Activated T-cell treated with anti-CD3 and anti-CD28 coated beads, Interleukin-2, amount 50 U/mL, for 4 hours (primary cell): ENCODE measurements around the gene TPD52L2. TPM values are rescaled to one million over a fixed set of nuclear protein-coding genes. Genes with fewer than 3 reads are reported as not detected.
A peak's percentile ranks its signal among the peaks of the same experiment; 100 is the strongest.
"Not testable (repeated sequence)": the region's sequence is repeated elsewhere in the genome, so short reads cannot be mapped to it uniquely, and the experiment has no call there.

Experiments
- ATAC-seq, 2 donors: fragments of 200-7000 bp; cut with Tn5 transposase; one replicate each; pipeline ENCODE4 v1.10.0; 2021
- DNase-seq: peaks from one replicate; pipeline ENCODE4 v3.0.0-alpha.2; 2020
- H3K27me3 Mint-ChIP-seq: one replicate; pipeline ENCODE4 v1.8.0; 2021; ENCODE audit warnings: low read depth, mixed read lengths
- H3K36me3 Mint-ChIP-seq: one replicate; pipeline ENCODE4 v1.8.0; 2022; ENCODE audit warnings: mixed read lengths; ENCODE audit not compliant: insufficient read depth
- H3K4me1 Mint-ChIP-seq: one replicate; pipeline ENCODE4 v1.8.0; 2021; ENCODE audit warnings: low read depth, mixed read lengths
- H3K4me3 Mint-ChIP-seq: one replicate; pipeline ENCODE4 v1.8.0; 2021; ENCODE audit warnings: mild to moderate bottlenecking, moderate library complexity, mixed read lengths
- H3K9me3 Mint-ChIP-seq: one replicate; pipeline ENCODE4 v1.8.0; 2021; ENCODE audit warnings: mixed read lengths
- total RNA-seq, 3 donors: library from RNA; stranded (reverse); gene quantifications; one replicate each; pipeline ENCODE4 v1.2.1, GENCODE V29; 2021

TPD52L2 gene
- total RNA-seq, 3 donors from 2014 or later: 87.4 to 95.0 (median 89.3) TPM

DNA sequence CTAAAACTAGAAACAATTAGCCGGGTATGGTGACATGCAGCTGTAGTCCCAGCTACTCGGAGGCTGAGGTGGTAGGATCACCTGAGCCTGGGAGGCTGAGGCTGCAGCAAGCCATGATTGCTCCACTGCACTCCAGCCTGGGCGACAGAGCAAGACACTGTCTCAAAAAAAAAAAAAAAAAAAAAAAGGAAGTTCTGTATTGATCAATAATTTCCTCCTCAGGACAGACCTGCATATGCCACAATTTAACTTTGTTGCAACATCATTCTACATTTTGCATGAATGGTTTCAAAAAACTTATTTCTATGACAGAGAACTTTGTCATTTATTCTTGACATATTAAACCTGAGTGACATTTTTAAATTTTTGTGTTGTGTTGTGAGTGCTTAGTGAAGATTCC, 35.3 kb downstream of the TPD52L2 start:
- Mint-ChIP-seq H3K4me3 (no peak overlapping the region), H3K36me3 (peaks cover 10% of the 10 kb centered on the region), H3K27me3 (no peaks in the 10 kb centered on the region), H3K9me3 (no peaks in the 10 kb centered on the region), H3K4me1 (peaks cover 71% of the 10 kb centered on the region)
- DNase-seq: no peak
- ATAC-seq: no peak

DNA sequence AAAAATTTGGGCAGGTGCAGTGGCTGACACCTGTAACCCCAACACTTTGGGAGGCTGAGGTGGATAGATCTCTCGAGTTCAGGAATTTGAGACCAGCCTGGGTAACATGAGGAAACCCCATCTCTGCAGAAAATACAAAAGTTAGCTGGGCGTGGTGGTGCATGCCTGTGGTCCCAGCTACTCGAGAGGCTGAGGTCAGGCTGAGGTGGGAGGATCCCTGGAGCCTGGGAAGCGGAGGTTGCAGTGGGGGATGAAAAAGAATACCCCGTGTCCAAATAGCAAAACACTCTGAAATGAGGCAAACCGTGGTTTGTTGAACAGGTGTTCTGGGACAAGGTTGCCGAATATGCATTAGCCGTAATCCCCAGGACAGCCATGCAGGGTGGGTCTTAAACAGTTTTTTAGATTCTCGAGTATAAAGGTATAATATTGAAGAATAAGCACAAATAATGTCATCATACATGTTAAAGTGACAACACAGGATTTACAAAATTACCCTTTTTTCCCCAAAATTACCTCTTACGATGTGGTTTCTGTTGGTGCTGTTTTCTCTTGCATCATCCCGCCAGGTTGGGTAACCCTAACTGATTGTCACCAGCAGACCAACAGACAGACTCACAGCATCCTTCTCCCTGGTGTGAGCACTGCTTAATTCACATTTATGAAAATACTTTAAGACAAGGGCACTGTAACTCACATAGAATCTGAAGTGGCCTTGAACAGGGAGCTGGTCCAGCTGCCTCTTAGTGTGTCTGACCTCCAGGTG, 38.9 kb downstream of the TPD52L2 start:
- Mint-ChIP-seq H3K36me3 (peaks cover 6% of the 10 kb centered on the region), H3K4me1 (peaks cover 53% of the 10 kb centered on the region), H3K27me3 (no peaks in the 10 kb centered on the region), H3K9me3 (no peaks in the 10 kb centered on the region), H3K4me3 (no peak overlapping the region)
- DNase-seq: no peak
- no peak for ATAC-seq

DNA sequence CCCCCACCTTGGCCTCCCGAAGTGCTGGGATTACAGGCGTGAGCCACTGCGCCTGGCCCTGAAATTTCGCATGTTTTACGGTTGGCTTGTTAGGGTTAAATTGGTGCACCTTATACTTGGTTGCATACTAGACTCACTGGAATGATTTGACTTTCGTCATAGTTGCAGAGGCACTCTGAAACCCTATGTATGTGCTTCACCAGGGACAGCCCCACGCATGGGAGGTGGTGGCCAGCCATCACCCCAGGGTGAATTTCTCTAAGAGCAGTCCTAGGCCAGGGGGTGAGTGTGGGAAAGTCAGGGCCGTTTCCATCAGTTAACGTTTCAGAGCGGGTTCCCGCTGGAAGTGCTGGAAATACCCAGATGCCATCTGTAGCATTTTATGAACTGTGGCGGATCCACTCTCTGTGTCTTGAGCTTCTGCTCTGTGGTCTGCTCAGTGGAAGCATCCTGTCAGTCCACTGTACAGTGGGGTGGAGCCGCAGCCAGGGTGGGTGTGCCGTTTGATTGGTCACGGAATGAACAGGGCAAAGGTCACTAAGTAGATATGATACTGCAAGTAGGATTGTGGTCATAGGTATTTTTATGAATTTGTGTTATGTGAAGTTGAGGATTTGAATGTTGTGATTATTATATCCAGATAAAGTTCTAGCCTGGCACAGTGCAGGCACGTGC, 43.1 kb downstream of the TPD52L2 start:
- DNase-seq: no peak
- peaks cover 50% of the 10 kb centered on the region for H3K4me1 Mint-ChIP-seq

DNA sequence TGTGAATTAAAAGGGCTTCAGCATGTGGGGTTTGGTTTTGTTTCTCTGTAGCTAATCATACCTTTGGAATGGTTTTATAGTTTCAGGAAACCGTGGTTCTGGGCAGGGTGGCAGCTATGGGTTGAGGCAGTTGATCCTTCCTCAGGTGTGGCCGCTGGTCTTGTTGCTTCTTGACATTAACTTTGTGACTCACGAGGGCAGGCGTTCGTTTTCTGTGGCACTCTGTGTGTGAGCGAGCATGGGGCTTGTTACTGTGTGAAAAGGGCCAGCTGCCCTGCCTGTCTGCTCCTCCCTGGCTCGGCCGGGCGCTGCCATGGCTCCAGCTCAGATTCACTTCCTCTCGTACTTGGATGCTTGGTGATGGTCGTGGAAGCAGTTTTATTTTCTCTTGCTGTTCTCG, 46.1 kb downstream of the TPD52L2 start:
- Mint-ChIP-seq H3K27me3 (no peaks in the 10 kb centered on the region), H3K4me3 (no peak overlapping the region), H3K4me1 (peaks cover 39% of the 10 kb centered on the region), H3K36me3 (peaks cover 10% of the 10 kb centered on the region), H3K9me3 (peaks cover 1% of the 10 kb centered on the region)
- DNase-seq: no peak
- ATAC-seq: no peak

More for the DNA sequence above, 43.1 kb downstream of the TPD52L2 start:
- H3K4me3 Mint-ChIP-seq: no peak overlapping the region
- no peaks in the 10 kb centered on the region for H3K9me3 Mint-ChIP-seq
- peaks cover 4% of the 10 kb centered on the region for H3K36me3 Mint-ChIP-seq
- no peak for ATAC-seq
- no peaks in the 10 kb centered on the region for H3K27me3 Mint-ChIP-seq

DNA sequence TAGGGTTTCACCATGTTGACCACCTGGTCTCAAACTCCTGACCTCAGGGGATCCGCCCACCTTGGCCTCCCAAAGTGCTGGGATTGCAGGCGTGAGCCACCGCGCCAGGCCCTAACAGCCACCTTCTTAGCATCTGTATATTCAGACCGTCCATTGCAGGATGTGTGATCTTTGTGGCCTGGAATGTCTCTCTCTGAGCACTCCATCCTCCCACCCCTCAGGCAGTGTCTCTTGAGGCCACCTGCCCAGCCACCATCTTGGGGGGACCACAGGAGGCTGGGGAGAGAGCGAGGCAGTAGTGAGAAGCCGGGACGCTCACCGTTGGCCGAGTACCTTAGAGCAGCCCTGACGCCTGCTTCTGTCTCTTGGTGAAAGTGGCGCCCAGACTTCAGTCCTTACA, 48.7 kb downstream of the TPD52L2 start:
- DNase-seq (no peak), ATAC-seq (no peak)
- peaks cover 20% of the 10 kb centered on the region for H3K36me3 Mint-ChIP-seq
- no peaks in the 10 kb centered on the region for H3K27me3 Mint-ChIP-seq
- H3K9me3 Mint-ChIP-seq: peaks cover 3% of the 10 kb centered on the region
- no peak overlapping the region for H3K4me3 Mint-ChIP-seq
- H3K4me1 Mint-ChIP-seq: peaks cover 35% of the 10 kb centered on the region

DNA sequence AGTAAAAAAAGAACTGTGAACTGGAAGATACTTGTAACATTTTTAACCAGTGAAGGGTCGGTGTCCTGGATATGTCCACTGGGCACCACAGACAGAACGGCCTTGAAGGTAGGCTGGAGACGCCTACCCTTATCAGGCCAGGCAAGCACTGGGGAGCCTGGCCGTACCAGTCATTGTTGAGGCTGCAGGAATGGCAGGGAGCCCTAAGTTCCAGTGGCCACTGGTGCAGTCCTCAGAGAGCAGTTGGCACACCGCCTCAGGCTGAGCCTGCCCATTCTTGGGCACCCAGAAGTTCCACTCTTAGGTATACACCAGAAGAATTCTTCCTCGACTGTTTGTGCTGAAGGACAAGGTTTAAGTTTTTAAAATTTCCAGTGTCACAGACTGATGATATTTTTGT, 50.4 kb downstream of the TPD52L2 start:
- peaks cover 19% of the 10 kb centered on the region for H3K36me3 Mint-ChIP-seq
- no peaks in the 10 kb centered on the region for H3K27me3 Mint-ChIP-seq

DNA sequence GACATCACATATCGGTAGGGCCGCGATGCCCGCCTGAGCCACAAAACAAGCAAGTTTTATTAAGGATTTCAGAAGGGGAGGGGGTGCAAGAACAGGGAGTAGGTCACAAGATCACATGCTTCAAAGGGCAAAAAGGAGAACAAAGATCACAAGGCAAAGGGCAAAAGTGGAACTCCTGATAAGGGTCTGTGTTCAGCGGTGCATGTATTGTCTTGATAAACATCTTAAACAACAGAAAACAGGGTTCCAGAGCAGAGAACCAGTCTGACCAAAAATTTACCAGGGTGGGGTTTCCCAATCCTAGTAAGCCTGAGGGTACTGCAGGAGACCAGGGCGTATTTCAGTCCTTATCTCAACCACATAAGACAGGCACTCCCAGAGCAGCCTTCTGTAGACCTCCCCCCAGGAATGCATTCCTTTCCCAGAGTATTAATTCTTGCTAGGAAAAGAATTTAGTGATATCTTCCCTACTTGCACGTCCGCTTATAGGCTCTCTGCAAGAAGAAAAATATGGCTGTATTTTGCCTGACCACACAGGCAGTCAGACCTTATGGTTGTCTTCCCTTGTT, 51.4 kb downstream of the TPD52L2 start:
- peaks cover 19% of the 10 kb centered on the region for H3K36me3 Mint-ChIP-seq

More for the DNA sequence above, 50.4 kb downstream of the TPD52L2 start:
- H3K4me3 Mint-ChIP-seq: no peak overlapping the region
- H3K9me3 Mint-ChIP-seq: peaks cover 3% of the 10 kb centered on the region
- DNase-seq: no peak
- ATAC-seq: no peak
- H3K4me1 Mint-ChIP-seq: peaks cover 27% of the 10 kb centered on the region

DNA sequence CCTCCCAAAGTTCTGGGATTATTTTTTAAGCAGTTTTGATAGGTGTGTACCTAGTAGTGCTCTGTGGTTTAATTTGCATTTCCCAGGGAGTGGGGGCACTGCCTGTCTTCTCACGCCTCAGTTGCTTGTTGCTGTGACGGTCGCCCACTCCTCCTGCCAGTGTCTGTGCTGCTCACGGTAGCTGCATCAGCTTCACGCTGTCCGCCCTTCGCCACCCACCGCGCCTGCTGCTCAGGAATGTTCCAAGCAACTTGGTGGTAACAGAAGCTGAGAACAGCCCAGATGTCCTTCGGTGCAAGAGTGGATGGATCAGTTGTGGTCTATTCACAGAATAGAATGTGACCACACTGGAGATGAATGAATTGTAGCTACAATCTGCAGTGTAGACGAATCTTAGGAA, 52.7 kb downstream of the TPD52L2 start:
- peaks cover 19% of the 10 kb centered on the region for H3K36me3 Mint-ChIP-seq

More for the DNA sequence above, 51.4 kb downstream of the TPD52L2 start:
- ATAC-seq, H3K4me3 Mint-ChIP-seq, H3K9me3 Mint-ChIP-seq, DNase-seq, H3K27me3 Mint-ChIP-seq: not testable (repeated sequence)
- peaks cover 18% of the 10 kb centered on the region for H3K4me1 Mint-ChIP-seq

DNA sequence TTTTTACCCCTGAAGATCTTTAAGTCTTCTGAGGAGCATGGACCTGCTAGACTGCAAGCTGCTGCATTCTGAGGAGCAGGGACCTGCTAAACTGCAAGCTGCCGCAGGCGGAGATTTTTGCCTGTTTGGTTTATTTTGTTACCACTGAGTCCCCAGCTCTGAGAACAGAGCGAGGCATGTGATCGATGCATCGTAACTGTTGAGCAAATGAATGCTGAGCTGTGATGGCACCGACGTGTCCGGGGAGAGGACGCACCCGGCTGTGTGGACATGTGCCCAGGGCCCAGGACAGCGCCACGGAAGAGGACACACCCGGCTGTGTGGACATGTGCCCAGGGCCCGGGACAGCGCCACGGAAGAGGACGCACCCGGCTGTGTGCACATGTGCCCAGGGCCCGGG, 54.1 kb downstream of the TPD52L2 start:
- DNase-seq (no peak), ATAC-seq (no peak)
- Mint-ChIP-seq H3K36me3 (peaks cover 19% of the 10 kb centered on the region), H3K9me3 (peaks cover 3% of the 10 kb centered on the region), H3K4me1 (peaks cover 15% of the 10 kb centered on the region), H3K27me3 (no peaks in the 10 kb centered on the region), H3K4me3 (no peak overlapping the region)

More for the DNA sequence above, 52.7 kb downstream of the TPD52L2 start:
- ATAC-seq: peak in 1 of 2 donors; percentile 60
- Mint-ChIP-seq H3K27me3 (no peaks in the 10 kb centered on the region), H3K4me3 (no peak overlapping the region), H3K4me1 (peaks cover 14% of the 10 kb centered on the region), H3K9me3 (peaks cover 3% of the 10 kb centered on the region)
- DNase-seq: no peak

DNA sequence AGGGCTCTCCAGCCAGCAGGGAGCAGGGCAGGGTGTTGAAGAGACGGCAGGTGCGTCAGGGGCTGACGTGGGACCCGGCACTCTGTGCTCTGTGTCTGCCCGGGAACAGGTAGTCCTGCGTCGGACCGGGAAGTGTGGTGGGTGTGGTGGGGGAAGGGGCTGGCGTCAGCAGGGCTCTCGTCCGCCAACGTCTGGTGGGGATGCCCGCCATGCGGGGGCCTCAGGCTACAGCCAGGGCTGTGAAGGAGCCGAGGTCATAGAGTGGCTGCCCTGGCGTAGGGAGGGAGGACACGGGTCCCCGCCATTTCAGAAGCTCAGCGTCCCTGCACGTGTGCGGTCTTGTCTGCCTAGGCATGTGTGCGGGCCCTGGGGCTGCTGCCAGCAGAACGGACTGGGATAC, 55.2 kb downstream of the TPD52L2 start:
- no peak for ATAC-seq

DNA sequence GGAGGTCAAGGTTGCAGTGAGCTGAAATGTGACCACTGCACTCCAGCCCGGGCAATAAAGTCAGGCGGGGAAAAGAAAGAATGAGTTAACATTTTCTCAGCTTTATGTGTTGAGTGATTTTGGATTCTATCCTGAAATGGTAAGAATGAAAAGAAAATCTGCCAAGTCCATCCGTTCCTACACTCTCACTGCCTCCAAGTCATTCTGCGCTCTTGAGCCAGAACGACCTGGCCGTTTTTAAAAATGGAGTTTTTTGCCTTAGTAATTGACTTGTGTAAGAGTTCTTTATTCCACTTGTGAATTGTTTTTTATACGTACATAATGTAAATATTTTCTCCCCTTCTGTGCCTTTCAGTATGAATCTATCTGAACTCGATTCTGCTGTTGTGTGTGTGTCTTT, 58.6 kb downstream of the TPD52L2 start:
- Mint-ChIP-seq H3K27me3 (no peaks in the 10 kb centered on the region), H3K36me3 (peaks cover 10% of the 10 kb centered on the region), H3K4me3 (no peak overlapping the region), H3K9me3 (no peaks in the 10 kb centered on the region), H3K4me1 (peaks cover 7% of the 10 kb centered on the region)
- ATAC-seq (no peak), DNase-seq (no peak)

More for the DNA sequence above, 55.2 kb downstream of the TPD52L2 start:
- peaks cover 3% of the 10 kb centered on the region for H3K9me3 Mint-ChIP-seq
- H3K4me1 Mint-ChIP-seq: peaks cover 10% of the 10 kb centered on the region
- H3K27me3 Mint-ChIP-seq: no peaks in the 10 kb centered on the region
- no peak for DNase-seq
- no peak overlapping the region for H3K4me3 Mint-ChIP-seq
- peaks cover 15% of the 10 kb centered on the region for H3K36me3 Mint-ChIP-seq

DNA sequence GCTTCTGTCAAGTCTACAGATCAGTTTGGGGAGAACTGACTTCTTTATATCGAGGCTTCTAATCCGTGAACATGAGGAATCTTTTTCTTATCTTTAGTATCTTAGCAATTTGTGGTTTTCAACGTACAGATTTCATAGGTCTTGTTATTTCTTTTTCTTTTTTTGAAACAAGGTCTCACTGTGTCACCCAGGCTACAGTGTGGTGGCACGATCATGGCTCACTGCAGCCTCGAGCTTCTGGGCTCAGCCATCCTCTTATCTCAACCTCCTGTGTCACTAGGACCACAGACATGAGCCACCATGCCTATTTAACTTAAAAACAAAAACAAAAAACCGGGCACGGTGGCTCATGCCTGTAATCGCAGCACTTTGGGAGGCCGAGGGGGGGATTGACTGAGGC, 59.2 kb downstream of the TPD52L2 start:
- Mint-ChIP-seq H3K4me1 (peaks cover 7% of the 10 kb centered on the region), H3K9me3 (no peaks in the 10 kb centered on the region), H3K4me3 (no peak overlapping the region), H3K36me3 (peaks cover 13% of the 10 kb centered on the region), H3K27me3 (no peaks in the 10 kb centered on the region)
- no peak for DNase-seq
- ATAC-seq: no peak

DNA sequence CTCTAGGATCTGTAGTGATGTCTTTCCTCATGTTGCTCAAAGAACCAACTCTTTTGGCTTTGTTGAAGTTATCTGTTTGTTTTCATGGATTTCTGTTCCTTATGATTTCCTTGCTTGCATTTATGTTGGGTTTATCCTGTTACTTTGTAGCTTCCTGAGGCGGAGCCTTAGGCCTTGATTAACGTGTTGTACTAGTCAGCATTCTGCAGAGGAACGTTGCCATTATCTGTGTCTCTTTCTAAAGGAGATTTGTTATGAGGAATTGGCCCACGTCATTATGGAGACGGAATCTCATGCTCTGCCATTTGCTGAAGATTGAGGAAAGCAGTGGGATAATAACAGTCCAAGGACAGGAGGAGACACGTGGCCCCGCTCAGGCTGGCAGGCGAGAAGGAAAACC, 61.2 kb downstream of the TPD52L2 start:
- DNase-seq (no peak), ATAC-seq (no peak)
- no peaks in the 10 kb centered on the region for H3K9me3 Mint-ChIP-seq
- no peak overlapping the region for H3K4me3 Mint-ChIP-seq
- H3K4me1 Mint-ChIP-seq: peaks cover 7% of the 10 kb centered on the region
- no peaks in the 10 kb centered on the region for H3K27me3 Mint-ChIP-seq
- H3K36me3 Mint-ChIP-seq: peaks cover 17% of the 10 kb centered on the region

DNA sequence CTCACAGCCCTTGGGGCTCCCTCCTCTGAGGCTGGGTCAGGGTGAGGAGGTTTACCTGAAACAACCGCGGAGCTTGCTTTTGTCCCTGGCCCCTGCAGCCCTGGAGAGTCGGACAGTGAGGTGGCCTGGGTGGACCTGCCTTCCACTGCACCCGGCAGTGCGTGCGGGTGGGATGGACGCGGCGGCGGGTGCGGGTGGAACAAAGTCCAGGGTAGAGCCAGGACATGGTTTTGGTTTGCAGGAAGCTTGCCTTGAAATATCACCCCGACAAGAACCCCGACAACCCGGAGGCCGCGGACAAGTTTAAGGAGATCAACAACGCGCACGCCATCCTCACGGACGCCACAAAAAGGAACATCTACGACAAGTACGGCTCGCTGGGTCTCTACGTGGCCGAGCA, 64.0 kb downstream of the TPD52L2 start:
- Mint-ChIP-seq H3K9me3 (no peaks in the 10 kb centered on the region), H3K4me3 (no peak overlapping the region), H3K4me1 (peaks cover 2% of the 10 kb centered on the region), H3K36me3 (peaks cover 25% of the 10 kb centered on the region), H3K27me3 (no peaks in the 10 kb centered on the region)
- DNase-seq (no peak), ATAC-seq (no peak)

DNA sequence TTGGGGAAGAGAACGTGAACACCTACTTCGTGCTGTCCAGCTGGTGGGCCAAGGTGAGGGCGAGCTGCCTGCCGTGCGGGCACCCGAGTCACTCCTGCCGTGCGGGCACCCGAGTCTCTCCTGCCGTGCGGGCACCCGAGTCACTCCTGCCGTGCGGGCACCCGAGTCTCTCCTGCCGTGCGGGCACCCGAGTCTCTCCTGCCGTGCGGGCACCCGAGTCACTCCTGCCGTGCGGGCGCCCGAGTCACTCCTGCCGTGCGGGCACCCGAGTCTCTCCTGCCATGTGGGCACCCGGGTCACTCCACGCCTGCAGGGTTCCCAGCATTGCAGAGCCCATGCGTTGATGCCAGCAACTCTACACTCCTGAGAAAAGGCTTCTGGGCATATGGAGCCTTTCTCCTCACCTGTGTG, 64.4 kb downstream of the TPD52L2 start:
- ATAC-seq, H3K27me3 Mint-ChIP-seq, H3K9me3 Mint-ChIP-seq, H3K4me1 Mint-ChIP-seq, DNase-seq, H3K4me3 Mint-ChIP-seq: not testable (repeated sequence)
- H3K36me3 Mint-ChIP-seq: peaks cover 26% of the 10 kb centered on the region
